GM19455 (cell line): ENCODE results near the gene DOK5.
"Not testable (repeated sequence)": the region's sequence is repeated elsewhere in the genome, so short reads cannot be mapped to it uniquely, and the experiment has no call there.

ENCODE experiments used
- ATAC-seq: cut with Tn5 transposase; IDR thresholded peaks from one replicate; pipeline ENCODE4 v1.9.1; 2021; ENCODE audit not compliant: unreplicated experiment

DOK5 gene

GRCh38 chr20:54475334-54476168 lies at the start of gene DOK5:
Gene DOK5, plus strand, starts transcription at chr20:54475593. Its CDS starts 354 bp downstream, at chr20:54475947.
- ATAC-seq: no peak

GRCh38 chr20:54429364-54429763 lies 46.0 kb upstream of the DOK5 start:
- ATAC-seq: no peak

GRCh38 chr20:54431156-54431944 lies 44.0 kb upstream of the DOK5 start:
- no peak for ATAC-seq

GRCh38 chr20:54432966-54433365 lies 42.4 kb upstream of the DOK5 start:
- ATAC-seq: no peak

GRCh38 chr20:54433636-54434035 lies 41.8 kb upstream of the DOK5 start:
- no peak for ATAC-seq

- ATAC-seq: no peak
Measured at GRCh38 chr20:54434196-54434595, 41.2 kb upstream of the DOK5 start.

GRCh38 chr20:54435015-54435414 lies 40.4 kb upstream of the DOK5 start:
- ATAC-seq: no peak

GRCh38 chr20:54436410-54436809 lies 39.0 kb upstream of the DOK5 start:
- ATAC-seq: not testable (repeated sequence)

GRCh38 chr20:54438166-54438565 lies 37.2 kb upstream of the DOK5 start:
- ATAC-seq: no peak

GRCh38 chr20:54450207-54450606 lies 25.2 kb upstream of the DOK5 start:
- ATAC-seq: no peak

GRCh38 chr20:54451171-54451570 lies 24.2 kb upstream of the DOK5 start:
- ATAC-seq: no peak

GRCh38 chr20:54452277-54452676 lies 23.1 kb upstream of the DOK5 start:
- no peak for ATAC-seq

- ATAC-seq: no peak
Measured at GRCh38 chr20:54454982-54455381, 20.4 kb upstream of the DOK5 start.

- no peak for ATAC-seq
Measured at GRCh38 chr20:54456423-54456822, 19.0 kb upstream of the DOK5 start.

- ATAC-seq: no peak
Measured at GRCh38 chr20:54456961-54457360, 18.4 kb upstream of the DOK5 start.

GRCh38 chr20:54458219-54458618 lies 17.2 kb upstream of the DOK5 start:
- ATAC-seq: no peak

GRCh38 chr20:54459279-54459678 lies 16.1 kb upstream of the DOK5 start:
- no peak for ATAC-seq

GRCh38 chr20:54464003-54464402 lies 11.4 kb upstream of the DOK5 start:
- no peak for ATAC-seq

GRCh38 chr20:54466127-54466526 lies 9.3 kb upstream of the DOK5 start:
- no peak for ATAC-seq

GRCh38 chr20:54467622-54468021 lies 7.8 kb upstream of the DOK5 start:
- no peak for ATAC-seq

GRCh38 chr20:54468082-54468481 lies 7.3 kb upstream of the DOK5 start:
- ATAC-seq: no peak

GRCh38 chr20:54469293-54469692 lies 6.1 kb upstream of the DOK5 start:
- ATAC-seq: no peak
